GM18511 (cell line): ENCODE results near the gene TXNRD3.

Experiments used
- ATAC-seq: cut with Tn5 transposase; IDR thresholded peaks from one replicate; pipeline ENCODE4 v1.9.1; 2021; ENCODE audit warnings: mild to moderate bottlenecking, moderate library complexity; ENCODE audit not compliant: unreplicated experiment

The TXNRD3 gene

GRCh38 chr3:126672741-126673140 lies 17.8 kb upstream of the TXNRD3 start:
- ATAC-seq: no peak

DNA sequence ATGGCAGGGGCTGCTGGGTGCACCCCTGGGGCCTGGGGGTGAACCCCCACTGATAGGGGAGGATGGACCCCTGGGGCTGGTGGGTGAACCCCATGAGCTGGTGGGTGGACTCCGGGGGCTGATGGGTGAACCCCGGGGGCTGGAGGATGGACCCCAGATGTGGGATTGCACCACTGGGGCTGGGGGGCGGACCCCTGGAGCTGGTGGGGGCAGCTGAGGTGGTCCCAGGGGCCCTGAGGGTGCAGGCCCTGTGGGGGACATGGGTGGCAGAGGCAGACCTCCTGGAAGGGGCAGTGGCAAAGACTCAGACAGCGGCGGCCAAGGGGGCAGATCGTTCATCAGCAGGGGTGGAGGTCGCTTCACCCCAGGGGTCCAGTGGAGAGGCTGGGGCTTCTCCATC lies 17.4 kb upstream of the TXNRD3 start:
- no peak for ATAC-seq

GRCh38 chr3:126671521-126671920 lies 16.6 kb upstream of the TXNRD3 start:
- ATAC-seq: no peak

DNA sequence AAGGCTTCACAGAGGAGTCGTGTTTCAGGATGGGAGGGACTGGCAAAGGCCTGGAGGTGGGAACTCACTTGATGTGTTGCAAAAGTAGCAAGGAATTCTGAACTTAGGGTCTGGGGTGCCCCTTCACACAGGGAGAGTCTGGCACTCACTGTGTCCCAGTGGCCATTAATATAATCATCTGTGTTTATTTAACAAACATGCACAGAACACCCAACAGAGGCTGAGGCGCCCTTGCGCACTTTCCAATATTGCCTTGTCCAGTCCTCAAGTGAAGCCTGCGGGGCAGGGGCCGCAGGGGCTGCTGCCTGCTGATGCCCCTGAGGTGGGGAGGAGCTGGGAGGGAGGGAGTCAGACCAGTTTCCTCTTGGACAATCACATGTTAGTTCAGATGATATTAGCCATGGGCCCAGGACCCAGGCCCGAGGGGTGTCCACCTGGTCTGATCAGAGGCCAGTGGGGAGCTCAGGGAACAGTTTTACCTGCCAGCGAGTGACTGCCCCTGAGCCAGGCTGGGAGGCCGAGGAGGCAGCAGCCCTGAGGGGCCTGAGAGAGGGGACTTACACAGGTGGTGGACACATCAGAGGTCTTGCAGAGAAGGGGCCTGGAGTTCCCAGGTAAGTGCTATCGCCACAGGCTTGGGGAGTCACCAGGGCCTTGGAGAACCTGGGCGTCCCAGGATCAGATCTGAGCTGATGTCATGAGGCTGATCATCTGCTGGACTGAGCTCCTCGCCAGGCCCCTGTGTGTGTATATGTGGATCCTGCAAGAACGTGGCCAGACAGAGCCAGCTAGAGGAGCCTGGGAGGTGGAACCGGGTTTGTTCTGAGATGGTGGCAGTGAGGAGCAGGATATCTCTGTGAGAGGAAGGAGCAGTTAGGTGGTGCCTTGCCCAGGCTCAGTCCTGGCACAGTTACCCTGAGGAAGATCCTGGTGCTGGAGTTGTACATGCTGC lies 13.8 kb upstream of the TXNRD3 start:
- ATAC-seq: no peak

- no peak for ATAC-seq
Observed at GRCh38 chr3:126667631-126668449, 12.9 kb upstream of the TXNRD3 start.

DNA sequence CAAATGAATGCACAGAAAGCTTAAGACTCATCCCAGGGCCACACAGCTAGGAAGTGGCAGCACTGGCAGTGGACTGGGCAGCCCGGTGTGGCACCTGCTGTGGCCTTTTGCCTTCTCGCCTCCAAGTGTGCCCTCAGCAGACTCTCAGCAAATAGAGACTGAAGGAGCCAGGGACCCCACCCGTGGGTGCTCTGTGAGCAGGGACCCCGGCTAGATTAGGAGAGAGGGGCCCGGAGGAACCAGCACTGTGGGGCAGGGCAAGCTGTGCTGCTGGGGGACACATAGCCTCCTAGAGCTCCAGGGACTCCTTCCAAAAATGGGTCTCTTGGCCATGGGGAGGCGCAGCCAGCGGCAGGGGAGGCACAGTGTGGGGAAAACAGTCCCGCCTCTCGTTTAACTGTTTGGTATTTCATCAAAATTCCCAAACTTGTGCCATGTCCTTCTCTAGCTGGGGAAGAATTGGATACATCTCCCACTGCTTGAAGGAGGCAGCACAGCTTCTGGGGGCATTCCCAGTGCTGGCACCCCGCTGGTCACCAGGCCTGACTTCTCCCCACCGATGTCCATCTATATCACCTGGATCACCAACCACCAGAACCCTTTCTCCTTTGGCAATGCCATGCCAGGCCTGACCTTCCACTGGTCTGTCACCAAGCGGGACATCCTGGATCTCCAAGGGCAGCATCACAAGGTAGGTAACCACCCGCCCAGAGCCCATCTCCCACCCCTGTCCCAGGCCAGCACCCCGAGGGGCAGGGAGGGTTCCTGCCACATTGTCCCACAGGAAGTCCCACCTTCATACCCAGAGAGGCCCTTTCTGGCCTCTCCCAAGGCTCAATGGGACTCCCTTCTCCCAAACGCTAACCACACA lies 12.0 kb upstream of the TXNRD3 start:
- no peak for ATAC-seq

DNA sequence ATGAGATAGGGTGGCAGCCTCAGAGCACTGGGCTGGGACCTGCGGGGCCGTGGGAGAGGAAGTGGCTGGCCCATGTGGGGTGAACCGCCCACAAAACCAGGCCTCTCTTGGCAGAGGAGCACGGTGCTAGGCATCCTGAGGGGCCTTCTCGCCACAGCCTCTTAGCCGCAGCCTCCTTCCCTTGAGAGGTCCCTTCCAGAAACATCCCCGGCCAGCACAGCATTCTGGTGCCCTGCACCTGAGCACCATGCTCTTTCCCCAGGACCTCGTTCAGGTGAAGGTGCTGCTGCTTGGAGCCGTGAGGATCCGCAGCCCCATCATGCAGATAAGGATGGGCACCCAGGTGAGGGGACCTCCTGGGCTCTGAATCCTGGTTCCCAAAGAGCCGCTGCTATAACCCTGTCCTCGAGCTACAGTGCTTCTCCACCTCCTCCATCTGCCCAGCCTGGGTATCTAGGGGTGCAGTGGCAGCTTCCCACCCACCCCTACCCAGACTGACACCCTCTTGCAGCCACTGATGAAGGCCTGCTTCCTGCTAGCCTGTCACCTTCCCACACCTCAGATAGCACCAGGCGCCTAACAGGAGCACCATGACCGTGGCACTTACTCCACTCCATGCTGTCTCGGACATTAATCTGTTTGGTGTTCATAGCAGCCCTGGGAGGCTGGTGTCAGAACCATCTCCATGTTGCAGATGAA lies 11.2 kb upstream of the TXNRD3 start:
- no peak for ATAC-seq

DNA sequence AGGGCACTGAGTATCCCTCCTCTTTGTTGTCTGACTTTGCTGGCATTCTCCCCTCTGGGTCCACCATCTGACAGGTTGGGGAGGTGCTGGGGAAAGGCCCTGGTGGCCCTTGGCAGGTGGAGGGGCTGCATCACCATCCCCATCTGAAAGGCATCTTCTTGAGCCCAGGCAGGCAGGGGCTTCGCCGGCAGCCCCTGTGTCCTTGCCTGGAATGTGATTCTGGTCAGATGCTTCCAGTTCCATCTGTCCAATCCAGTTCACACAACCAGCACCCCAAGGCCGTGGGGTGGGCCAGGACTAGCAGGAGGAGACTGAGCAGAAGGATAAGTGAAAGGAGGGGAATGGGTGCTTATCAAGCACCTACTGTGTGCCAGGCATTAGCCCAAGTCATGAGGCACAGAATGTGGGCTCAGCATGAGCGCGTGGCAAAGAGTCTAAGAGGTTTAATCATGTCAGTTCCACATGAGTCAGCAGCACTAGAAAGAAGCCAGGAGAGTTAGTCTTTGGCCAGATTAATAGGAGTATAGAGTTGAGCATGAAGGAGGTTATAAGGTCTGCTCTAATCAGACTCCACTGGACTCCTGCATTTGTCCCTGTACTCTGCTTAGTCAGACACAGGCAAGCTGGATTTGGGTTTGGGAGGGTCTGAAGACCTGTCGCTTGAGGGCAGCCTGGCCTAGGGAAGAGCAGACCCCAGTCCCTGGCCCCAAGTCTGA lies 10.5 kb upstream of the TXNRD3 start:
- ATAC-seq: no peak

DNA sequence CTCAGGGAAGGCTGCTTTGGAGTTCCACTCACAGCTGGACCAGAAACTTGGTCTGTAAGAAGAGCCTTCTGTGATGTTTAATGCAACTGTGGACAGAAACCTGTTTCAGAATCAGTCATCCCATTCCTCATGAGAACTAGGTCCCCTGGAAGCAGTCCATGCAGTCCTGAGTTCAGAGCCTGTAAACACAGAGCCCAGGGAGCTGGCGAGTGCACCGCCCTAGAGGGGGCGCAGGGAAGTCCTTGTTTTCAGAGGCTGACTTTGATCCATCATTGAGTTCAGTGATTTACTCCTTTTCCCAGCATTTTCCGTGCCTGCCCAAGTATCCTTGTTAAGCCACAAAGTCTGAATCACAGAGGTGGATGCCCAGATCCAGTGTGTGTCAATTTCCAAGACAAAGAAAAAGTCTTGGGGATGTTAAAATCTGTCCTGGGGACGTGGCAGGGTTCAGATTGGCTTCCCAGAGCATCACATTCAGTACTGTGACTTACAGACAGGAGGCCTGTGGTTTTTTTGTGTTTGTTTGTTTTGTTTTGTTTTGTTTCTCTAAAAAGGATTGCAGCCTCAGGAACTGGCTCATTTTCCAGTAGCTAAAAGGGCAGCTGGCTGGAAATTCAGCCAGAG lies 9.8 kb upstream of the TXNRD3 start:
- ATAC-seq: no peak

GRCh38 chr3:126663750-126664149 lies 8.8 kb upstream of the TXNRD3 start:
- ATAC-seq: no peak

GRCh38 chr3:126663257-126663656 lies 8.3 kb upstream of the TXNRD3 start:
- ATAC-seq: no peak

GRCh38 chr3:126661532-126662364 lies 6.8 kb upstream of the TXNRD3 start:
- no peak for ATAC-seq

- ATAC-seq: no peak
Observed at GRCh38 chr3:126659915-126660886, 5.3 kb upstream of the TXNRD3 start.

GRCh38 chr3:126658584-126658983 lies 3.7 kb upstream of the TXNRD3 start:
- ATAC-seq: no peak

DNA sequence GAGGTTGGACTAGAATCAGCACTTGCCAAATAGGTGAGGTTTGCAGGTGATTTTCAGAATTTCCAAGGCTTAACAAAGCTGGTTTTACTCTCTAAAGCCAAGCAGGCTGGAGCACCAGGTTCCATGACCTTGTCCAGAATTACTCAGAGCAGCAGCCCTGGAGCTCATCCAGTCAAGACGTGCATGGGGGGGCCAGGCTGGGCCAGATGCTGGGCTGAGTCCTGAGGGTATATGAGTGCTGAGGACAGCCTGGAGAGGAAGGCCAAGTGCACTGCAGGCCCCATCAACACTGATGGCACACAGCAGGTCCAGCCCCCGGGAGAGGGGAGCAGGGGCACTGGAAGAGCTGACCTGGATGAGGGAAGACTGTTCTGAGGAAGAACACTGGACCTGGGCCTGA lies 3.0 kb upstream of the TXNRD3 start:
- ATAC-seq: no peak

DNA sequence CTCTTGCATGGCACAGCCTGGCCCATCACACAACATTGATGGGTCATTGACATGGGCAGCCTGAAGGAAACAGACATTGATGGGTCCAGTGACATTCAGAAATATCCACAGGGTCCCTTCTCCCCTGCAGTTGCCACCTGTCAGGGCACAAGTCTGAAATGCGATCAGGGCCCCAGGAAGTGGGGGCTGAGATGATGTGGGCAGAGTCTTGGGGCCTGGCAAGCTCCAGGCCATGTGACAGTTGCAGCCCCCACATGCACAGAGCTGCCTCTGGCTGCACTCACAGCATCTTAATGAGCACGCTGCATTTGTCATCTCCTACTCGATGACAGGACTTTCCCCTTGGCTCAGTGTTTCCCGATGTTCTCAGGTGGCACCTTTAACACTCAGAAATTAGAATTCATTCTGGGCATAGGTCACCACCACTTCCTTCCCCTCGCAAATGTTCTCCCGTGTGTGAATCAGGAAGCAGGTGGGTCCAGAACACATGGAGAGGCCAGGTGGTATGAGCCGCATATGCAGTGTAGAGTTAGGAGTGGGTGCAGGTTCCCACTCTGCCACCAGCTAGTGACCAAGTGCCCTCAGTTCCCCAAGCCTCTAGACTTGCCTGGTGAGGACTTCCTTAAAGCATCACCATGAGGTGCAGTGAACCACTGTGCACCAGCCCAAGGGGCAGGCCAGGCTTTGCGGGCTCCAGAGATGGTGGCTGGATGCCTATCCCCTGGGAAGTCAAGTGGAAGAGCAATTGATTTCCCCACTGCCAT lies 1.6 kb upstream of the TXNRD3 start:
- ATAC-seq: no peak
